Transverse colon (tissue), 4 donors: ENCODE data around the gene ANKS1B. TPM values are rescaled to one million over a fixed set of nuclear protein-coding genes. Genes with fewer than 3 reads are reported as not detected.

Source experiments
- DNase-seq: peaks from one replicate; pipeline ENCODE4 v3.0.0-alpha.2; 2019
- H3K27ac ChIP-seq, 4 donors: fragments of 200-600 bp; sonication (generic); 2 replicates each; pipeline ENCODE4 v1.5.1; 2016 to 2018; ENCODE audit warnings: inconsistent platforms in 4 of 4
- H3K27me3 ChIP-seq: fragments of 200-600 bp; sonication (generic); 2 replicates; pipeline ENCODE4 v1.5.1; 2017; ENCODE audit warnings: inconsistent platforms
- H3K36me3 ChIP-seq, 4 donors: fragments of 200-600 bp; sonication (generic); 2 replicates each; pipeline ENCODE4 v1.5.1; 2017 to 2019; ENCODE audit warnings: inconsistent platforms in 4 of 4
- H3K4me1 ChIP-seq, 4 donors: fragments of 200-600 bp; sonication (generic); 2 replicates each; pipeline ENCODE4 v1.5.1; 2017 to 2020; ENCODE audit warnings: inconsistent platforms in 4 of 4
- H3K4me3 ChIP-seq, 4 donors: fragments of 200-600 bp; sonication (generic); 1 replicate in 1 of 4; 2 replicates in 3 of 4; pipeline versions ENCODE4 v1.5.1 to v1.6.1; 2017 to 2019; ENCODE audit warnings: inconsistent platforms in 4 of 4
- H3K9me3 ChIP-seq, 2 donors: fragments of 200-600 bp; sonication (generic); 2 replicates each; pipeline ENCODE4 v1.5.1; 2017 to 2019; ENCODE audit warnings: inconsistent platforms in 2 of 2
- CTCF ChIP-seq, 5 experiments: fragments of 200-600 bp in 3 of 5; fragments of 450-650 bp in 2 of 5; sonication (generic) in 3 of 5; IDR thresholded peaks; 1 replicate in 2 of 5; 2 replicates in 3 of 5; pipeline ENCODE4 v1.5.1; 2016 to 2017; ENCODE audit warnings: antibody characterized with exemption in 5 of 5, inconsistent platforms in 3 of 5, mild to moderate bottlenecking in 2 of 5, moderate library complexity in 1 of 5
- EP300 ChIP-seq: sonication (generic); formaldehyde crosslinking; IDR thresholded peaks from one replicate; pipeline ENCODE4 v1.6.1; 2017; ENCODE audit warnings: antibody characterized with exemption, low read depth
- POLR2A ChIP-seq: fragments of 450-650 bp; IDR thresholded peaks from one replicate; pipeline ENCODE4 v1.6.1; 2016; ENCODE audit warnings: antibody characterized with exemption, mild to moderate bottlenecking, moderate library complexity
- POLR2AphosphoS5 ChIP-seq, 3 donors: sonication (generic); formaldehyde crosslinking; IDR thresholded peaks; one replicate each; pipeline ENCODE4 v1.6.1; 2016; ENCODE audit warnings: antibody characterized with exemption in 3 of 3
- WGBS, 2 donors: methylation state at CpG; one replicate each; pipeline ENCODE4 v1.1.5; 2018; ENCODE audit warnings: low coverage in 1 of 2; 5-methylcytosine and 5-hydroxymethylcytosine counted together
- in situ Hi-C, 4 donors: fragments of 200-750 bp; cut with MboI; loops; one replicate each; pipeline versions ENCODE4 v1.15.0 to v1.15.1; 2017; ENCODE audit warnings: low sequenced_read_pairs in 3 of 4, low pct_ligation_motif_present in 1 of 4, low pct_unique_long_range_greater_than_20kb in 1 of 4
- intact Hi-C: fragments of 100-400 bp; cut with DNase I; formaldehyde crosslinking; loops from one replicate; pipeline ENCODE4 v1.15.1; 2023; ENCODE audit warnings: low total_unique reads
- total RNA-seq, 4 donors: library from RNA; depleted of rRNA; stranded (reverse); fragments of >200 nt; gene quantifications; one replicate each; pipeline ENCODE4 v1.1.0, GENCODE V29; 2016

Gene ANKS1B
- total RNA-seq, 4 donors from 2014 or later: 1.4 to 6.4 (median 3.5) TPM; not detected in 1

GRCh38 chr12:98780261-98780660 is 1204.5 kb downstream of the ANKS1B start:
- TF ChIP-seq POLR2A (no peak), POLR2AphosphoS5 (IDR thresholded peaks at IDR 0.05) (no peak), CTCF (IDR thresholded peaks at IDR 0.05) (no peak), EP300 (no peak)
- H3K36me3 ChIP-seq: no peaks in the 10 kb centered on the region
- H3K9me3 ChIP-seq: no peaks in the 10 kb centered on the region
- intact Hi-C loops (no loop called here), in situ Hi-C loops (no loop called here)
- DNase-seq: no peak
- H3K4me3 ChIP-seq: no peak overlapping the region
- H3K27me3 ChIP-seq: no peaks in the 10 kb centered on the region
- H3K4me1 ChIP-seq: no peaks in the 10 kb centered on the region
- H3K27ac ChIP-seq: no peak overlapping the region
- 47 to 90% methylated on average over 2 to 4 of the region's 4 CpGs for WGBS, 2 donors

DNA sequence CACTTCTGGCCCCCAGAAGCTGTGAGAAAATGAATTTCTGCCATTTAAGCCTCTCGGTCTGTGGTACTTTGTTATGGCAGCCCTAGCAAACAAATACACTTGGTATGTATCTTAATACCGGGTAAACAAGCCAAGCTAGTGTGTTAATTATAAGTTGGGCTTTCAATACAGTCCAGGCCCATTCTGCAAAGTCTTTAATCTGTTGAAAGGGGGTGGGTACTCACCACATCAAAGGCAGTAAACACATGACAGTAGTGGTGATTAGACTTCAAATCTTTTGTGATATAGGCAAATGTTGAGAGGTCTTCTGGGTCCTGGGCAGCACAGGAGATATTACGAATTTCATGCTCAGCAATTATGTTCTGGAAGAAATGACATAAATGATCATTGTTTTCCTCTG is 1211.9 kb downstream of the ANKS1B start:
- Histone ChIP-seq H3K4me3 (no peak overlapping the region), H3K27ac (no peak overlapping the region), H3K9me3 (no peaks in the 10 kb centered on the region), H3K27me3 (no peaks in the 10 kb centered on the region), H3K36me3 (no peaks in the 10 kb centered on the region), H3K4me1 (no peaks in the 10 kb centered on the region)
- no peak for DNase-seq
- whole genome bisulfite sequencing, 2 donors: 67 to 87% methylated on average over 1 to 3 of the region's 3 CpGs
- intact Hi-C loops (no loop called here), in situ Hi-C loops (no loop called here)
- TF ChIP-seq EP300 (no peak), POLR2A (no peak), POLR2AphosphoS5 (IDR thresholded peaks at IDR 0.05) (no peak), CTCF (IDR thresholded peaks at IDR 0.05) (no peak)

- intact Hi-C loops (no loop called here), in situ Hi-C loops (no loop called here)
- Histone ChIP-seq H3K4me1 (no peaks in the 10 kb centered on the region), H3K4me3 (no peak overlapping the region), H3K27me3 (no peaks in the 10 kb centered on the region), H3K9me3 (no peaks in the 10 kb centered on the region), H3K36me3 (no peaks in the 10 kb centered on the region), H3K27ac (no peak overlapping the region)
- 84 to 92% methylated on average over 2 to 8 of the region's 8 CpGs for WGBS, 2 donors
- DNase-seq: no peak
- no peak for TF ChIP-seq EP300
- TF ChIP-seq POLR2A: no peak
- no peak for TF ChIP-seq CTCF (IDR thresholded peaks at IDR 0.05)
- no peak for TF ChIP-seq POLR2AphosphoS5 (IDR thresholded peaks at IDR 0.05)
These were observed 1212.7 kb downstream of the ANKS1B start for GRCh38 chr12:98771811-98772752.

GRCh38 chr12:98770230-98770629 is 1214.5 kb downstream of the ANKS1B start:
- no peaks in the 10 kb centered on the region for H3K4me1 ChIP-seq
- H3K27ac ChIP-seq: no peak overlapping the region
- WGBS, 2 donors: 34 to 64% methylated on average over 4 of the region's 4 CpGs
- no peaks in the 10 kb centered on the region for H3K36me3 ChIP-seq
- in situ Hi-C loops: no loop called here
- DNase-seq: no peak
- no peaks in the 10 kb centered on the region for H3K9me3 ChIP-seq
- intact Hi-C loops: no loop called here
- no peak overlapping the region for H3K4me3 ChIP-seq
- no peaks in the 10 kb centered on the region for H3K27me3 ChIP-seq
- TF ChIP-seq CTCF (IDR thresholded peaks at IDR 0.05): no peak
- no peak for TF ChIP-seq EP300
